ENCODE results near the gene MRGPRG. TPM values are rescaled to one million over a fixed set of nuclear protein-coding genes. Genes with fewer than 3 reads are reported as not detected.
"Not testable (repeated sequence)": the region's sequence is repeated elsewhere in the genome, so short reads cannot be mapped to it uniquely, and the experiment has no call there.

MRGPRG gene
- total RNA-seq, 1 donor from 2014 or later: not detected

- intact Hi-C loops (cut with micrococcal nuclease): no loop called here
These were observed 40.7 kb downstream of the MRGPRG start for GRCh38 chr11:3177931-3178330.

- intact Hi-C loops (cut with micrococcal nuclease): no loop called here
These were observed 42.1 kb downstream of the MRGPRG start for GRCh38 chr11:3176487-3176886.

- intact Hi-C loops (cut with micrococcal nuclease): no loop called here
These were observed 43.4 kb downstream of the MRGPRG start for GRCh38 chr11:3175194-3175593.

GRCh38 chr11:3174387-3174786 is 44.2 kb downstream of the MRGPRG start:
- intact Hi-C loops (cut with micrococcal nuclease): no loop called here

DNA sequence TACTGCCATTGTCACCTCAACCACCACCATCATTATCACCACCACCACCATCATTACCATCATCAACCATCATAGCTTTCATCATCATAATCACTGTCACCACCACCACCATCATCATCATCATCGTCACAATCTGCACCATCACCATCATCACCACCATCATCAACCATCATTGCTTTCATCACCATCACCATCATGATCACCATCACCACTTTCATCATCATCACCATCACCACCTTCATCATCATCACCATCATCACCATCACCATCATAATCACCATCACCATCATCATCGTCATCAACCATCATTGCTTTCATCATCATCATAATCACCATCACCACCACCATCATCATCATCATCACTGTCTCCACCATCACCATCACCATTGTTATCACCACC is 44.8 kb downstream of the MRGPRG start:
- intact Hi-C loops (cut with micrococcal nuclease): no loop called here

DNA sequence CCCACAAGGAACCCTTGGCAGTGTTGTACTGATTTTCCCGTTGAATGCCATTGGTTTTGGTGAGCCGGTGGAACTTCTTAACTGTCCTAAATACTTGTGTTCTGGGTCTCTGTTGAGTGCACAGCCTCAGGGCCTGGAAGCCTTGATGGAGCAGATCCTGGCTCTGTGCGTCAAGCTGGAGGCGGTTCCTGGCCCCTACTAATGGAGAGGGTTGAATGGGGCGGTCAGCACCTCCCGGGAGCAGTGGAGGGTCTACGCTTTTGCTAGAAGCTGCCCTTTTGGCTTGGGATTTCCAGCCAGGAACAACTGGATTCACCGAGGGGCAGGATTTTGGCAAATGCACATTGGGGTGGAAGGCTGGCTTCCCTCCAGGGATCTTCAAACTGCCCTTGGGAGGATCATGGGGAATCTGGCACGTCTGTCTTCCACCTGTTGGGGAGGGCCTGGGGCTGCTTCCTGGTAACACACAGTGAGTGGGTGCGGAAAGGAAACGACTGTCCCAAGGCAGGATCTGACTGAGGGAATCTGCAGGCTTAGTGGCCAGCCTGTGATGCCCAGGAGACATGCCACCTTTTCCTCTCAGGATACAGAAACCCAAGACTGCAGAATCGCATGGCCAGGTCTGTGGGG is 46.6 kb downstream of the MRGPRG start:
- intact Hi-C loops (cut with micrococcal nuclease): no loop called here

DNA sequence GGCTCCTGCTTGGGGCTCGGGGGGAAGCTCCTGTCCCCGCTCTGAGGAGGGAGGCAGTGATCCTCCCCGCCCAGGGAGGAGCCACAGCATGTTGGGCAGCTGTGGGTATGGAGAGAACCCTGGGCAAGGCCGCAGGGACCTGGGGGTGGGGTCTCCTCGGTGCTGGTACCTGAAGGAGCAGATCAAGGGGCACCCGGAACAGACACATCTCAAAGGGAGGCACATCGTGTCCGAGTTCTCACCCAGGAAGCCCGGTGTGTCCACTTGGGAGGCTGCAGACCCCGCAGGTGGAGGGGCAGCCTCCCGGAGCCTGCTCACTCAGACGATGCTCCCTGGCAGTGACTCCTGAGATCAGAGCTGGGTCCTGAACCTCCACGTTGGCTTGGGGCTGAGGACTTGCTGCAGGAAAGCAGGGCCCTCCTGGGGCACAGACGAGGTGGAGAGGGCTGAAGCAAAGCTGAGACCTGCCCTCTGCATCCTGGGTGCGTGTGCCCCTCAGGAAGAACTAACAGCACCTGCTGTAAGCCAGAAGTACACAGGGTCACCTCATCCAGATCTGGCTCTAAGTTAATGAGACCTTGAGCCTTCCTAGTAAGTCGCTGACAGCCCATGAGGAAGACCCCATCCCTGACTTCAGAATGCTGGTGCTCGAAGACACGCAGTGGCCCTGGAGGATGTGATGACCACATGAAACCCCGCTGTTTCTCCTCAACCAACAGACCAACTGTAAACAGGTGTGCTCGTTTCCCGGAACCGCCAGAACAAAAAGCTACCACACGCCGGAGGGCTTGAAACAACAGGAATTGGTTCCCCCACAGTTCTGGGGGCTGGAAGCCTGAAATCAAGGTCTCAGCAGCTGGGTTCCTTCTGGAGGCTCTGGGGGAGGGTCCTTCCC is 47.6 kb downstream of the MRGPRG start:
- intact Hi-C loops (cut with micrococcal nuclease): no loop called here

- intact Hi-C loops (cut with micrococcal nuclease): no loop called here
These were observed 48.4 kb downstream of the MRGPRG start for GRCh38 chr11:3170044-3170755.

DNA sequence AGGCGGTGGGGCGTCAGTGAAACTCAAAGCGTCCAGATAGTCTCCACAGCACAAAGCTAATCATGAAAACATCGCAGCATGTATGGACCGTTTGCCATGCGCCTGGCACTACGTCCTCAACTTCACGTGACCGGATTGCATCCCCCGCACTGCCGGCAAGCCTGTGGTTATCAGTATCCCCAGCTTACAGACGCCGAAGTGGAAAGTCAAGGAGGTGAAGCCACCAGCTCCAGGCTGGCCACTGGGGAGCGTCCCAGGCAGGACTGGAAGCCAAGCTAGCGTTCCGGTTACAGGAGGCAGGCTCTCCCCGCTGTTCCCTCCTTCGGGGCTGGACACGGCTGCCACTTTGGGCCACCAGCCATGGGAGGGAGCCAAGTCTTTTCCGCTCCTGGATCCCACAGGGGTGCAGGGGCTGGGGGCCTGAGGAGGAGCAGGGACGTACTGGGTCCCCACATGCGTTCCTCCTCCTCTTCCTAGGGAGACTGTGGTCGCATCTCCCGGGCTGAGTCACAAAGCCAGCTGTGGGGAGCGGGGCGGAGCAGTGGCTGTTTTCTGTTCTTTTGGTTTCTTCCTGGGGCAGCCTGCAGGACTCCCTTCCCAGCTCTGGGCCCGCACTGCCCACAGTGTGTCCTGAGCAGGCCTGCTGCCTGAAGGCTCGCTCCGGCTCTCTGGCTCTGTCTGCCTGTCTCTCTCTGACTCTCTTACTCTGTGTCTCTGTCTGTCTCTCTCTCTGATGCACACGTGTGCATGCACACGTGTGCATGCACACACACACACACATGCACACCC is 49.2 kb downstream of the MRGPRG start:
- intact Hi-C loops (cut with micrococcal nuclease): no loop called here

GRCh38 chr11:3168742-3169254 is 49.8 kb downstream of the MRGPRG start:
- intact Hi-C loops (cut with micrococcal nuclease): not testable (repeated sequence)

Other genes starting within 250 kb of the MRGPRG start
- 311 and 314 TPM in 2 replicates for gene NAP1L4, start 226.5 kb downstream of the MRGPRG start, total RNA-seq
- 56.6 and 57.9 TPM in 2 replicates for gene CARS1, start 161.4 kb downstream of the MRGPRG start, total RNA-seq
- 3.0 and 3.7 TPM in 2 replicates for gene OSBPL5, start 53.5 kb downstream of the MRGPRG start, total RNA-seq
- not detected in 2 replicates for gene MRGPRE, start 13.6 kb upstream of the MRGPRG start, total RNA-seq
- gene ZNF195, start 160.3 kb upstream of the MRGPRG start, total RNA-seq: 29.7 and 34.5 TPM in 2 replicates

All from T-helper 2 cell treated with Interferon-gamma antibody and Interleukin-4, amounts not matched to agents 100 ng/mL and 5 ng/mL, for 36 hours (primary cell).